Measurements from ENCODE around the gene PARP6. TPM values are rescaled to one million over a fixed set of nuclear protein-coding genes. Genes with fewer than 3 reads are reported as not detected.

The PARP6 gene
- total RNA-seq, 1 donor, result 65.4 TPM

GRCh38 chr15:72202302-72202701 is 70.1 kb downstream of the PARP6 start:
- Histone ChIP-seq H3K4me1 (ENCODE audit: insufficient read depth, low read length) (peaks cover 6% of the 10 kb centered on the region), H3K27me3 (ENCODE audit: insufficient read depth, low read length) (peaks cover under 1% of the 10 kb centered on the region), H3K9me3 (ENCODE audit: low read depth, low read length) (no peaks in the 10 kb centered on the region), H3K4me3 (ENCODE audit: low read length) (no peak overlapping the region)

DNA sequence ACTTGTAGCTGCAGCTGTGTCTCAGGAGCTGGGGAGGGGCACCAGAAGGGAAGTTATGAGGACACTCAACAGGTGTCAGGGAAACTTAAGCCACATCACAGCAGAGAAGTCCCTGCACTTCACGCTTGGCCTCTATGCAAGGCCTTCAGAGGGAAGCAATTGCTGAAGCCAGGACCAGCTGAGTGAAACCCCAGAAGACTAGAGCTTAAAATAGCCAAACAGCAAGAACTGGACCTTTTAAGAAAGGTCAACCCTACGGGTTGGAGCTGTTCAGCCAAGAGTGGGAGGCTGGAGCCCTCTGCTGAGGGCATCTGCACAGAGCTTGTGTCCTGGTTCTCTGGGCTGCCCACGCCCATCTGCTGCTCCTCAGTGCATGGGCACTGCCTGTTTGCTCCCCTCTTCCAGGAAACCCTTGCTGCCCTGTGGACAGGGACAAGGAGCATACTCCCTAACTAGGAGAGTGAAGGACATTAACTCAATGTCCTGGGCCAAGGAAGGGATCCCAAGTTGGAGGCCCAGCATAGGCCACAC is 70.9 kb downstream of the PARP6 start:
- Histone ChIP-seq H3K27me3 (ENCODE audit: insufficient read depth, low read length) (peaks cover 9% of the 10 kb centered on the region), H3K4me1 (ENCODE audit: insufficient read depth, low read length) (peaks cover 12% of the 10 kb centered on the region), H3K4me3 (ENCODE audit: low read length) (no peak overlapping the region), H3K9me3 (ENCODE audit: low read depth, low read length) (no peaks in the 10 kb centered on the region)

DNA sequence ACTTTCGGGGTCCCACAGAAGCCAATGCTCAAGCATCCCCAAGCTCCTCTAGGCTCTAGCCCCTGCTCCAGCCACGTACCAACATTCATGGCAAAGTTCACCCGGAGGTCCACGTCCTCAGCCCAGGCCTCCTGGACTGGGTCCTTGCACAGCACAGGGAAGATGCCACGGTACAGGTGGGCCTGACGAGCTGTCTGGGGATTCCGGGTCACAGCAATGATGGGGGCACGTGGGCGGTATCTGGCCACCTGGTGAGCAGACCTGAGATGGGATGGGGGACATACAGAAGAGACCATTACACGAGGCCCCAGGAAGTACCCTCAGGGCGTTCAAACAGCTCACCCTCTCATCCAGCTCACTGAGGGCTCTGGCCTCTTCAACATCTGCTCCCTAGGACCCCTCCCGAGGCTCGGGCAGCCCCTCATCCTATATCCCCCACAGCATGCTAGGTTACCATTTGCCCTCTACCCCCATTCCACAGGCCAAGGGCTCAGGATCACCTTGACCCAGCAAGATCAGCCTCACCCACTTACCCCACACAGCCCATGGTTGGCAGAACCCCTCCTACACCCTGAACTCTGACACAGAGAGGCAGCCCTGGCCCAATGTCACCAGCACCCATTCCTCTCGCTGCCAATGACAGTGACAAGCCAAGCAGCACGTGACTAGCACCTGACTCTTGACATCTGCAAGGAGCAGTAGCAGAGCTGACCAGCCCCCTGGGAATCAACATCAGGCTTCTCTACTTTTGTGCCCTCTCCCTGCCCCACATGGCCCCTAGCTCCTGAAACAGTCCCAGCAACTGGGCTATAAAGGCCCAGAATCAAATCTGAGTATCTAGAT is 71.7 kb downstream of the PARP6 start:
- Histone ChIP-seq H3K4me3 (ENCODE audit: low read length) (no peak overlapping the region), H3K9me3 (ENCODE audit: low read depth, low read length) (no peaks in the 10 kb centered on the region)

DNA sequence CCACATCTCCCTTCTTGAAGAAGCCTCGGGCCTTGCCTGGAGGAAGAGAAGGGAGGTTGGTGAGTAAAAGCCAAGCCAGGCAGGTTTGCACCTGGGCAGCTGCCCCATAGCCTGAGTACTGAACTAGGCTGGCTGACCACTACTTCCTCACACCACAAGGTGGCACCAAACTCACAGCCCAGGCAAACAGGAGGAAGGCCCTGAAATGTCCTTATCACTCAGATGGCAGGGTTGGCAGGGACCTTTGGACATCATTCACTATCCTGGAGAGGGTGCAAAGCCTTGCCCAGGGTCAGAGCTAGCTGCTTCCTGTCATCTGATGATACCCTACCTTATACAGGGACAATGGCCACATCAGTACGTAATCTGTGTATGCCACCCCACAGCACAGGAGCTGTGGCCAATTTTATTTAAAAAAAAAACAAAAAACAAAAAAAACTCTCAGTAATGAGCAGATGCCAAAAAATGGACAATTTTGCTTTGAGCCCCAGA is 72.6 kb downstream of the PARP6 start:
- Histone ChIP-seq H3K4me3 (ENCODE audit: low read length) (no peak overlapping the region), H3K27me3 (ENCODE audit: insufficient read depth, low read length) (peaks cover 10% of the 10 kb centered on the region), H3K9me3 (ENCODE audit: low read depth, low read length) (no peaks in the 10 kb centered on the region), H3K4me1 (ENCODE audit: insufficient read depth, low read length) (peaks cover 25% of the 10 kb centered on the region)

More for the DNA sequence above, 71.7 kb downstream of the PARP6 start:
- Histone ChIP-seq H3K4me1 (ENCODE audit: insufficient read depth, low read length) (peaks cover 17% of the 10 kb centered on the region), H3K27me3 (ENCODE audit: insufficient read depth, low read length) (peaks cover 10% of the 10 kb centered on the region)

GRCh38 chr15:72199205-72199515 is 73.2 kb downstream of the PARP6 start:
- no peaks in the 10 kb centered on the region for H3K9me3 ChIP-seq (ENCODE audit: low read depth, low read length)
- peaks cover 27% of the 10 kb centered on the region for H3K4me1 ChIP-seq (ENCODE audit: insufficient read depth, low read length)
- peaks cover 10% of the 10 kb centered on the region for H3K27me3 ChIP-seq (ENCODE audit: insufficient read depth, low read length)
- H3K4me3 ChIP-seq (ENCODE audit: low read length), result no peak overlapping the region

GRCh38 chr15:72198356-72199204 is 73.8 kb downstream of the PARP6 start:
- Histone ChIP-seq H3K9me3 (ENCODE audit: low read depth, low read length) (no peaks in the 10 kb centered on the region), H3K4me1 (ENCODE audit: insufficient read depth, low read length) (peaks cover 27% of the 10 kb centered on the region), H3K27me3 (ENCODE audit: insufficient read depth, low read length) (peaks cover 10% of the 10 kb centered on the region), H3K4me3 (ENCODE audit: low read length) (no peak overlapping the region)

DNA sequence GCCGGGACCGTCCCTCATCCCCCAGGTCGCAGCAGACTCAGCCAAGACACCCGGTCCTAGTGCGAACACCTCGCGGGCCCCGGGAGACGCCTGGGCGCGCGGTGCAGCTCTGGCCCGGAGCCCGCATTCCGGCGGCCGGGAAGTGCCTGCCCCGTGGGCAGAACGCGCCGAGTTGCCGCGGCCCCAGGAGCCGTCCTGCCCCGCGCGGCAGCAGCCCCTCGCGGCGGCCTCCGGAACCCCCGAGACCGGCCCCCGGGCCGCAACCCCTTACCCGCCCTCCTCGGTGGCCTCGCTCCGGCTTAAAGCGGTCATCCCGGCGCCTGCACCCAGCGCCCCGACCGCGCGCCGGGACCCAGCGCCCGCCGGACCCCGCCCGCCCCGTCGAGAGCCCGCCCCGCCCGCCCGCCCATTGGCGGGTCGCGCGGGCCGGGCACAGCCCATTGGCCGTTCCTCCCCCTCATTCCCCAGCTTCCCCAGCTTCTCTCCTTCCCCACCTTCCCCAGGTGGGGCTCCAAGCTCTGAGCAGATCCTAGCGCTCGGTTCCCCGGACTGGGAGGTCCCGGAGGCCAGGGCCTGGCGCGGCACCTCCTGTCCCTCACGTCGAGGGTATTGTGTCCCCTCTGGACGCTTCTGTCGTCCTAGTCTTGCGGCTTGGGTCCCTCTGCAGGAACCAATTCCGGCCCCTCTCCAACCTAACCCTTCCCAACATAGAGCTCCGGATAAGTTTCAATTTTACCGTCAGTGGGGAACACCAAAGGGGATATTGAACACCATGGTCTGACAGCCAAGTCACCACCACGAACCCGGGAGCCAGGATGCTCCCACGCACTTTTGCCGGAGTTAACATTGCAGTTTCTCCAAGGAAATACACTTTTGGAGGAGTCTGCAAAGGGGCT is 74.6 kb downstream of the PARP6 start, which contains the start of gene GRAMD2A:
Gene GRAMD2A, minus strand, starts transcription at position 328 of the 896 bp plus-strand sequence.
- H3K4me3 ChIP-seq (ENCODE audit: low read length), result no peak within 1 kb of the TSS
- H3K9me3 ChIP-seq (ENCODE audit: low read depth, low read length), result no peaks in the 10 kb centered on the region
- H3K4me1 ChIP-seq (ENCODE audit: insufficient read depth, low read length), result peaks cover 27% of the 10 kb centered on the region
- H3K27me3 ChIP-seq (ENCODE audit: insufficient read depth, low read length), result peaks cover 10% of the 10 kb centered on the region

- H3K4me1 ChIP-seq (ENCODE audit: insufficient read depth, low read length), result peaks cover 27% of the 10 kb centered on the region
- no peaks in the 10 kb centered on the region for H3K9me3 ChIP-seq (ENCODE audit: low read depth, low read length)
- peaks cover 10% of the 10 kb centered on the region for H3K27me3 ChIP-seq (ENCODE audit: insufficient read depth, low read length)
- H3K4me3 ChIP-seq (ENCODE audit: low read length), result no peak overlapping the region
Measured at GRCh38 chr15:72197041-72197459, 75.3 kb downstream of the PARP6 start.

- Histone ChIP-seq H3K4me1 (ENCODE audit: insufficient read depth, low read length) (peaks cover 27% of the 10 kb centered on the region), H3K27me3 (ENCODE audit: insufficient read depth, low read length) (peaks cover 10% of the 10 kb centered on the region), H3K9me3 (ENCODE audit: low read depth, low read length) (no peaks in the 10 kb centered on the region), H3K4me3 (ENCODE audit: low read length) (no peak overlapping the region)
Measured at GRCh38 chr15:72196409-72197040, 75.8 kb downstream of the PARP6 start.

GRCh38 chr15:72195101-72195511 is 77.2 kb downstream of the PARP6 start:
- peaks cover 10% of the 10 kb centered on the region for H3K27me3 ChIP-seq (ENCODE audit: insufficient read depth, low read length)
- H3K4me3 ChIP-seq (ENCODE audit: low read length), result no peak overlapping the region
- H3K4me1 ChIP-seq (ENCODE audit: insufficient read depth, low read length), result peaks cover 27% of the 10 kb centered on the region

GRCh38 chr15:72193836-72194396 is 78.4 kb downstream of the PARP6 start:
- no peaks in the 10 kb centered on the region for H3K9me3 ChIP-seq (ENCODE audit: low read depth, low read length)
- peaks cover 27% of the 10 kb centered on the region for H3K4me1 ChIP-seq (ENCODE audit: insufficient read depth, low read length)
- H3K27me3 ChIP-seq (ENCODE audit: insufficient read depth, low read length), result peaks cover 10% of the 10 kb centered on the region
- no peak overlapping the region for H3K4me3 ChIP-seq (ENCODE audit: low read length)

More at GRCh38 chr15:72195101-72195511, 77.2 kb downstream of the PARP6 start:
- no peaks in the 10 kb centered on the region for H3K9me3 ChIP-seq (ENCODE audit: low read depth, low read length)

DNA sequence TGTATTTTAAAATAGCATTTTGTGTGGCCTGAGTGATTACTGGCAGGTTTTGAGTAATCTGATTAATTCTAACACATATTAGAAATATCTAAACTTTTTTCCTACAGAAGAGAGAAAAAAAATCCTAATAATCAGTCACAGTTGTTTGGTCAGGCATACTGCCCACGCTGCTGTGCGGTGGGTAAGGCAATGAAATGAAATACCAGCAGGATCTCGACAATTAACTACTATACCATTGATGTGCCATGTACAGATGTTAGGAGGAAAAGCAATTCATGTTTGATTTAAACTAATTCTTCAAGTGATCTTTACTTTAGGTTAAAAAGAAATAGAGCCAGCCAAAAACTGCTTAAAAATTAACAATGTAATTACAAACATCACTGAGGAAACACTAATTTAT is 79.9 kb downstream of the PARP6 start:
- no peaks in the 10 kb centered on the region for H3K9me3 ChIP-seq (ENCODE audit: low read depth, low read length)
- peaks cover 17% of the 10 kb centered on the region for H3K27me3 ChIP-seq (ENCODE audit: insufficient read depth, low read length)
- peaks cover 22% of the 10 kb centered on the region for H3K4me1 ChIP-seq (ENCODE audit: insufficient read depth, low read length)
- H3K4me3 ChIP-seq (ENCODE audit: low read length), result no peak overlapping the region

All from mononuclear cell (primary cell).